Astrocyte (in vitro differentiated cells and primary cell): ENCODE measurements around the gene YTHDC2. TPM values are rescaled to one million over a fixed set of nuclear protein-coding genes. Genes with fewer than 3 reads are reported as not detected.

ENCODE experiments used
- DNase-seq: peaks from one replicate; pipeline ENCODE4 v3.0.0-alpha.2; 2010; ENCODE audit warnings: low read depth
- FAIRE-seq: peaks from 2 replicates; lab custom pipeline; 2011; peaks lifted over from hg19 to GRCh38; lab: Jason Lieb, UNC
- H2AFZ ChIP-seq: 2 replicates; pipeline ENCODE4 v1.6.0; 2012; ENCODE audit warnings: low read depth, low read length, inconsistent platforms
- H3K27ac ChIP-seq: 2 replicates; pipeline ENCODE4 v1.5.1; 2011; ENCODE audit warnings: low read depth, low read length, inconsistent platforms
- H3K27me3 ChIP-seq: 2 replicates; pipeline ENCODE4 v1.6.0; 2011; ENCODE audit warnings: low read length, inconsistent platforms; ENCODE audit not compliant: insufficient read depth
- H3K36me3 ChIP-seq: 2 replicates; pipeline ENCODE4 v1.5.1; 2011; ENCODE audit warnings: low read length, inconsistent platforms; ENCODE audit not compliant: insufficient read depth
- H3K4me1 ChIP-seq: 2 replicates; pipeline ENCODE4 v1.5.1; 2011; ENCODE audit warnings: low read length, inconsistent platforms; ENCODE audit not compliant: insufficient read depth
- H3K4me2 ChIP-seq: 2 replicates; pipeline ENCODE4 v1.6.0; 2012; ENCODE audit warnings: low read length, inconsistent platforms
- H3K4me3 ChIP-seq: 2 replicates; pipeline ENCODE4 v1.5.1; 2011; ENCODE audit warnings: low read depth, mild to moderate bottlenecking, low read length, inconsistent platforms; ENCODE audit not compliant: insufficient read depth
- H3K79me2 ChIP-seq: 2 replicates; pipeline ENCODE4 v1.6.0; 2012; ENCODE audit warnings: mild to moderate bottlenecking, low read length, inconsistent platforms; ENCODE audit not compliant: insufficient read depth
- H3K9ac ChIP-seq: 2 replicates; pipeline ENCODE4 v1.6.0; 2012; ENCODE audit warnings: mild to moderate bottlenecking, low read length, inconsistent platforms
- H3K9me3 ChIP-seq: 2 replicates; pipeline ENCODE4 v1.5.1; 2012; ENCODE audit warnings: low read depth, mild to moderate bottlenecking, low read length, inconsistent platforms; ENCODE audit not compliant: insufficient read depth
- H4K20me1 ChIP-seq: 2 replicates; pipeline ENCODE4 v1.6.0; 2012; ENCODE audit warnings: low read length, inconsistent platforms; ENCODE audit not compliant: insufficient read depth
- H3K27ac Mint-ChIP-seq: one replicate; pipeline ENCODE4 v1.8.0; 2021; ENCODE audit warnings: mild to moderate bottlenecking, mixed read lengths; ENCODE audit not compliant: unreplicated experiment
- H3K27me3 Mint-ChIP-seq: one replicate; pipeline ENCODE4 v1.8.0; 2021; ENCODE audit warnings: low read depth, mixed read lengths; ENCODE audit not compliant: unreplicated experiment
- H3K36me3 Mint-ChIP-seq: one replicate; pipeline ENCODE4 v1.8.0; 2021; ENCODE audit warnings: low read depth, mixed read lengths; ENCODE audit not compliant: unreplicated experiment
- H3K4me1 Mint-ChIP-seq: one replicate; pipeline ENCODE4 v1.8.0; 2021; ENCODE audit warnings: low read depth, mixed read lengths; ENCODE audit not compliant: unreplicated experiment
- H3K4me3 Mint-ChIP-seq: one replicate; pipeline ENCODE4 v1.8.0; 2021; ENCODE audit warnings: mild to moderate bottlenecking, moderate library complexity, mixed read lengths; ENCODE audit not compliant: unreplicated experiment
- H3K9me3 Mint-ChIP-seq: one replicate; pipeline ENCODE4 v1.8.0; 2021; ENCODE audit warnings: mild to moderate bottlenecking, mixed read lengths; ENCODE audit not compliant: unreplicated experiment
- CTCF ChIP-seq: IDR thresholded peaks from 2 replicates; pipeline ENCODE4 v1.5.1; 2011; ENCODE audit warnings: low read depth, mild to moderate bottlenecking, inconsistent platforms, low read length, moderate library complexity; ENCODE audit not compliant: insufficient read depth
- EZH2 ChIP-seq: IDR thresholded peaks from 2 replicates; pipeline ENCODE4 v1.6.1; 2012; ENCODE audit warnings: mild to moderate bottlenecking, low read length, inconsistent platforms; ENCODE audit not compliant: insufficient read depth
- total RNA-seq: library from RNA; stranded (reverse); gene quantifications from 2 replicates; pipeline ENCODE4 v1.2.1, GENCODE V29; 2021

Gene YTHDC2
- total RNA-seq, 1 donor from 2014 or later: 21.2 TPM

DNA sequence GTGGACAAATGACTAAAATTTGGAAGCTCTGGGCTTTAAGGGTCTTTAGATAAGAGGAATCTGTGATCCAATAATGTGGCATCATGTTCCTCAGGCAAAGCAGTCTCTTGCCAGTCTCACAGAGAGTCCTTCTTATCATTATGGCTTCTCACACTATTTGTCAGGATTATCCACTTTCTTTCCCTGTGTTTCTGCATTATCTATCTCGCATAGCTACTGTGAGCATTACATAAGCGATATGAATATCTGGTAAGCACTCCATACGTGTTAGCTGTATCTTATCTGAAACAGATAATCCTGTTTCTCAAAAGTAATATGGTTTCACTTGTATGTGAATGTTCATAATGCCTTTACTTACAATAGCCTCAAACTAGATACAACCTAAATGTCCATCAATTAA, 34.8 kb upstream of the YTHDC2 start:
- H3K4me1 ChIP-seq: no peaks in the 10 kb centered on the region
- H3K27me3 ChIP-seq: no peaks in the 10 kb centered on the region
- no peak overlapping the region for H3K4me2 ChIP-seq
- H3K4me3 ChIP-seq: no peak overlapping the region
- H3K9me3 ChIP-seq: no peaks in the 10 kb centered on the region
- no peak overlapping the region for H2AFZ ChIP-seq
- no peak overlapping the region for H3K27ac ChIP-seq
- DNase-seq (no peak), FAIRE-seq (no peak)
- H3K9me3 Mint-ChIP-seq: no peaks in the 10 kb centered on the region
- peaks cover 9% of the 10 kb centered on the region for H4K20me1 ChIP-seq
- peaks cover 6% of the 10 kb centered on the region for H3K4me1 Mint-ChIP-seq
- H3K4me3 Mint-ChIP-seq: no peak overlapping the region
- no peak overlapping the region for H3K27ac Mint-ChIP-seq
- no peaks in the 10 kb centered on the region for H3K79me2 ChIP-seq
- H3K9ac ChIP-seq: no peak overlapping the region
- TF ChIP-seq EZH2 (no peak), CTCF (no peak)
- no peaks in the 10 kb centered on the region for H3K36me3 ChIP-seq
- no peaks in the 10 kb centered on the region for H3K36me3 Mint-ChIP-seq
- H3K27me3 Mint-ChIP-seq: no peaks in the 10 kb centered on the region

GRCh38 chr5:113480243-113480642, 33.3 kb upstream of the YTHDC2 start:
- Histone ChIP-seq H2AFZ (no peak overlapping the region), H3K4me2 (no peak overlapping the region), H3K4me3 (no peak overlapping the region), H3K27me3 (no peaks in the 10 kb centered on the region), H4K20me1 (peaks cover 6% of the 10 kb centered on the region), H3K9ac (no peak overlapping the region), H3K79me2 (peaks cover under 1% of the 10 kb centered on the region), H3K4me1 (no peaks in the 10 kb centered on the region), H3K27ac (no peak overlapping the region), H3K36me3 (no peaks in the 10 kb centered on the region), H3K9me3 (no peaks in the 10 kb centered on the region)
- Mint-ChIP-seq H3K9me3 (no peaks in the 10 kb centered on the region), H3K27me3 (no peaks in the 10 kb centered on the region), H3K27ac (no peak overlapping the region), H3K4me1 (no peaks in the 10 kb centered on the region), H3K36me3 (no peaks in the 10 kb centered on the region), H3K4me3 (no peak overlapping the region)
- no peak for TF ChIP-seq EZH2
- no peak for TF ChIP-seq CTCF
- DNase-seq: no peak
- FAIRE-seq: no peak

DNA sequence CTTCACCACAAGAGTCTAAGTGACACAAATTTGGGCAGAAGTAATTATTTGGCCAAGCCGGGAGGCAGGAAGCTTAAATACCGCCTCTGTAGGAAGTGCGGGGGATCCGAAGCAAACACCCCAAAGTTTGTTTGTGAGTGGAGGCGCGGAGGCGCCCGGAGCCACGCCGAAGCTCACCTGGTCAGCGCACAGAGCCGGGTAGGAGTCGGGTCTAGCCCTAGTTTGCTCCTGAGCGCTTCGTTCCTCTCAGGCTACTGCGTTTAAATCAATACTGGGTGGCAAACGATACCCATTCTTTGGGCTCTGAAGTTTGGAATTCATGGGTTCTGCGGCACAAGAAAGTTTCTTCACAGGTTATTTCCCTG, 26.1 kb upstream of the YTHDC2 start:
- Mint-ChIP-seq H3K36me3 (peaks cover 11% of the 10 kb centered on the region), H3K4me1 (peaks cover 23% of the 10 kb centered on the region), H3K9me3 (peaks cover 21% of the 10 kb centered on the region), H3K27ac (peak overlapping the region; percentile 16), H3K4me3 (peak overlapping the region; percentile 94), H3K27me3 (peaks cover 5% of the 10 kb centered on the region)
- H3K27ac ChIP-seq: no peak overlapping the region
- H3K4me1 ChIP-seq: peaks cover 21% of the 10 kb centered on the region
- no peaks in the 10 kb centered on the region for H3K36me3 ChIP-seq
- DNase-seq (peak; percentile 6), FAIRE-seq (no peak)
- no peaks in the 10 kb centered on the region for H3K27me3 ChIP-seq
- peaks cover 7% of the 10 kb centered on the region for H3K9me3 ChIP-seq
- peaks cover 8% of the 10 kb centered on the region for H4K20me1 ChIP-seq
- peak overlapping the region; percentile 82 for H3K9ac ChIP-seq
- H2AFZ ChIP-seq: peak overlapping the region; percentile 89
- TF ChIP-seq CTCF (no peak), EZH2 (no peak)
- H3K4me2 ChIP-seq: peak overlapping the region; percentile 95
- H3K79me2 ChIP-seq: peaks cover 3% of the 10 kb centered on the region
- H3K4me3 ChIP-seq: peak overlapping the region; percentile 77
